HG03432 (cell line): ENCODE data around the gene GGACT.

Experiments used
- ATAC-seq: cut with Tn5 transposase; IDR thresholded peaks from one replicate; pipeline ENCODE4 v1.9.1; 2021; ENCODE audit warnings: mild to moderate bottlenecking, moderate library complexity; ENCODE audit not compliant: unreplicated experiment

Gene GGACT

DNA sequence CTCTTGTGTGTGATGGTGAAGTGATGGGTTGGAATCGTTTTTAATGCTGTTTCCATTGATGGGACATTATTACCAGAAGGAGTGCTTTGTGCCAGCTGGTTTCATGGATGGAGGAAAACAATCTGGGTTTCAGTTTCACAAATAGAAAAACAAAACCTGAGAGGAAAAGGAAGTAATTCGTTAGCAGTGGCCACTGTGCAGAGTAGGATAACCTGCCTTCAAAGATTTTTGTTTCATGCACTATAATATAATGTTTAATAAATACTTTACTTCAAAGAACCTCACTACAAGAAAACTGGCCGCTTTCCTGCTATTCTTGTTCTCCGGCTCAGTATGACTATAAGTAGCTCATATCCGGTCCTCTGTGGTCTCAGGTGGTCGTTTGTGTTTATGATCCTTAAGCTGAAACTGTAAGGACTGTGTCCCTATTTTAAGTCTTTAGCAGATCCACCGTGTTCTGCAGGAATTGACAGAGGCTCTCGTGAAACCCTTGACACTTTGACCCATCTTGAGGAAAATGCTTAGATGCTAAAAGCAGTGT, 104.7 kb downstream of the GGACT start:
- no peak for ATAC-seq

DNA sequence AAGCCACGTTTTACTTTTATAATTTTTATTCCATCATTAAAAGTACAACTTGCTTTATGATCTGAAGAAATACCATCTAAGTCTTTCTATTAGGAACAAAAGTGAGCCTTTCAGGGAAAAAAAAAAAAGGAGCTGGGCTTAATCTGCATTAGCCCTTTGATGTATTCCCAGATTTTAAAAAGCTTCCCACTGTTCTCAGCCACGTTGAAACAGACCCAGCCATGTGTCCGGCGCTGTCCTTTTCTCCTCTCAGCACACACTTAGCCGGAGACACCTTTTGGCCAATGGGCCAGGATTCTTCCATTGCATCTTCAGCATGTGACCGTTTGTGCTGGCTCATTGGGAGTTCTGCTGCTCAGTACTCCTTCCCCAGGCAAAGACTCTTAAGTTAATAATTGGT, 105.5 kb downstream of the GGACT start:
- ATAC-seq: no peak

GRCh38 chr13:100480676-100481075, 107.9 kb downstream of the GGACT start:
- ATAC-seq: no peak
